Fibroblast of peridontal ligament (primary cell): ENCODE measurements around the gene EXOC3.
A peak's percentile ranks its signal among the peaks of the same experiment; 100 is the strongest.

Experiments
- DNase-seq: peaks from one replicate; pipeline ENCODE4 v3.0.0-alpha.2; 2010; ENCODE audit errors: extremely low read depth

The EXOC3 gene

GRCh38 chr5:439181-439580, 3.8 kb upstream of the EXOC3 start:
- DNase-seq = no peak

- no peak for DNase-seq
Observed at GRCh38 chr5:439636-440035, 3.3 kb upstream of the EXOC3 start.

GRCh38 chr5:440401-441201, 2.4 kb upstream of the EXOC3 start:
- DNase-seq = no peak

GRCh38 chr5:441996-442334, 1.0 kb upstream of the EXOC3 start:
- no peak for DNase-seq

- no peak for DNase-seq
Observed at GRCh38 chr5:443239-444151, 519 bp downstream of the EXOC3 start.

- no peak for DNase-seq
Observed at GRCh38 chr5:444226-444625, 1.2 kb downstream of the EXOC3 start.

- DNase-seq = no peak
Observed at GRCh38 chr5:445591-445990, 2.6 kb downstream of the EXOC3 start.

- no peak for DNase-seq
Observed at GRCh38 chr5:446066-446882, 3.3 kb downstream of the EXOC3 start.

- peak; percentile 64 for DNase-seq
Observed at GRCh38 chr5:446883-447263, 3.9 kb downstream of the EXOC3 start.

- no peak for DNase-seq
Observed at GRCh38 chr5:447501-447900, 4.5 kb downstream of the EXOC3 start.

- DNase-seq = no peak
Observed at GRCh38 chr5:448061-448765, 5.2 kb downstream of the EXOC3 start.

- DNase-seq = no peak
Observed at GRCh38 chr5:448766-449090, 5.8 kb downstream of the EXOC3 start.

- DNase-seq = no peak
Observed at GRCh38 chr5:449151-449550, 6.2 kb downstream of the EXOC3 start.

GRCh38 chr5:451587-452458, 8.8 kb downstream of the EXOC3 start:
- DNase-seq = no peak

- DNase-seq = no peak
Observed at GRCh38 chr5:452978-453710, 10.2 kb downstream of the EXOC3 start.

- DNase-seq = no peak
Observed at GRCh38 chr5:453725-454481, 10.9 kb downstream of the EXOC3 start.

- DNase-seq = no peak
Observed at GRCh38 chr5:454936-455335, 12.0 kb downstream of the EXOC3 start.

- DNase-seq = no peak
Observed at GRCh38 chr5:455806-456205, 12.8 kb downstream of the EXOC3 start.
